Neural progenitor cell (in vitro differentiated cells): ENCODE measurements around the gene TRAF2.

Source experiments
- EZH2 ChIP-seq: fragments of 200-600 bp; sonication (generic); IDR thresholded peaks from 2 replicates; pipeline ENCODE4 v1.6.1; 2017; ENCODE audit warnings: antibody characterized with exemption, mild to moderate bottlenecking, moderate library complexity
- EZH2phosphoT487 ChIP-seq: fragments of 200-600 bp; sonication (generic); IDR thresholded peaks from 2 replicates; pipeline ENCODE4 v1.6.1; 2017; ENCODE audit warnings: antibody characterized with exemption
- TF ChIP-seq, protein P1 (sequence below): fragments of 200-600 bp; sonication (generic); IDR thresholded peaks from 2 replicates; pipeline ENCODE4 v1.5.1; 2017; ENCODE audit warnings: antibody characterized with exemption, mild to moderate bottlenecking

DNA sequence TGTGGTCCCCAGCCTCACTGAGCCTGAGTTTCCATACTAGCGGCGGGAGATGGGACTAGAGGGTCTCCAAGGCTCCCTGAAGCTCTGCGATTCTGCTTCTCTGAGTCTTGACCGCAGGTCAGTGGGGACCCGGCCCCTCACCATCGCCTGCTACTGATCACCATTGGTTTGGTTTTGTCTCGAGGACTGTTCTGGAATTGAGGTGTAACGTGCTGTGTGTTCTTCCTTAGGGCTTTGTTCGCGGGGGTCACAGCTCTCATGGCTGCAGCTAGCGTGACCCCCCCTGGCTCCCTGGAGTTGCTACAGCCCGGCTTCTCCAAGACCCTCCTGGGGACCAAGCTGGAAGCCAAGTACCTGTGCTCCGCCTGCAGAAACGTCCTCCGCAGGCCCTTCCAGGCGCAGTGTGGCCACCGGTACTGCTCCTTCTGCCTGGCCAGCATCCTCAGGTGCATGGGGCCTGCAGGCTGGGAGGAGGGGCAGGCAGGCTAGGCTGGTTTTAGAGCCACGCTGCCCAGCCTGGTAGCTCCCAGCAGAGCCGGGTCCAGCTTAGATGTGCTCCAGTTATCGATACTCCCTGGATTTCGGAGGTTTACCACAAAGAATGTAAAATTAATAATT is 12.3 kb downstream of the TRAF2 start:
- TF ChIP-seq, protein P1, sequence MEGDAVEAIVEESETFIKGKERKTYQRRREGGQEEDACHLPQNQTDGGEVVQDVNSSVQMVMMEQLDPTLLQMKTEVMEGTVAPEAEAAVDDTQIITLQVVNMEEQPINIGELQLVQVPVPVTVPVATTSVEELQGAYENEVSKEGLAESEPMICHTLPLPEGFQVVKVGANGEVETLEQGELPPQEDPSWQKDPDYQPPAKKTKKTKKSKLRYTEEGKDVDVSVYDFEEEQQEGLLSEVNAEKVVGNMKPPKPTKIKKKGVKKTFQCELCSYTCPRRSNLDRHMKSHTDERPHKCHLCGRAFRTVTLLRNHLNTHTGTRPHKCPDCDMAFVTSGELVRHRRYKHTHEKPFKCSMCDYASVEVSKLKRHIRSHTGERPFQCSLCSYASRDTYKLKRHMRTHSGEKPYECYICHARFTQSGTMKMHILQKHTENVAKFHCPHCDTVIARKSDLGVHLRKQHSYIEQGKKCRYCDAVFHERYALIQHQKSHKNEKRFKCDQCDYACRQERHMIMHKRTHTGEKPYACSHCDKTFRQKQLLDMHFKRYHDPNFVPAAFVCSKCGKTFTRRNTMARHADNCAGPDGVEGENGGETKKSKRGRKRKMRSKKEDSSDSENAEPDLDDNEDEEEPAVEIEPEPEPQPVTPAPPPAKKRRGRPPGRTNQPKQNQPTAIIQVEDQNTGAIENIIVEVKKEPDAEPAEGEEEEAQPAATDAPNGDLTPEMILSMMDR = no peak
- TF ChIP-seq EZH2phosphoT487 (no peak), EZH2 (no peak)
